Measurements from ENCODE around the gene BOK.
"Not testable (repeated sequence)": the region's sequence is repeated elsewhere in the genome, so short reads cannot be mapped to it uniquely, and the experiment has no call there.

BOK gene, protein sequence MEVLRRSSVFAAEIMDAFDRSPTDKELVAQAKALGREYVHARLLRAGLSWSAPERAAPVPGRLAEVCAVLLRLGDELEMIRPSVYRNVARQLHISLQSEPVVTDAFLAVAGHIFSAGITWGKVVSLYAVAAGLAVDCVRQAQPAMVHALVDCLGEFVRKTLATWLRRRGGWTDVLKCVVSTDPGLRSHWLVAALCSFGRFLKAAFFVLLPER

DNA sequence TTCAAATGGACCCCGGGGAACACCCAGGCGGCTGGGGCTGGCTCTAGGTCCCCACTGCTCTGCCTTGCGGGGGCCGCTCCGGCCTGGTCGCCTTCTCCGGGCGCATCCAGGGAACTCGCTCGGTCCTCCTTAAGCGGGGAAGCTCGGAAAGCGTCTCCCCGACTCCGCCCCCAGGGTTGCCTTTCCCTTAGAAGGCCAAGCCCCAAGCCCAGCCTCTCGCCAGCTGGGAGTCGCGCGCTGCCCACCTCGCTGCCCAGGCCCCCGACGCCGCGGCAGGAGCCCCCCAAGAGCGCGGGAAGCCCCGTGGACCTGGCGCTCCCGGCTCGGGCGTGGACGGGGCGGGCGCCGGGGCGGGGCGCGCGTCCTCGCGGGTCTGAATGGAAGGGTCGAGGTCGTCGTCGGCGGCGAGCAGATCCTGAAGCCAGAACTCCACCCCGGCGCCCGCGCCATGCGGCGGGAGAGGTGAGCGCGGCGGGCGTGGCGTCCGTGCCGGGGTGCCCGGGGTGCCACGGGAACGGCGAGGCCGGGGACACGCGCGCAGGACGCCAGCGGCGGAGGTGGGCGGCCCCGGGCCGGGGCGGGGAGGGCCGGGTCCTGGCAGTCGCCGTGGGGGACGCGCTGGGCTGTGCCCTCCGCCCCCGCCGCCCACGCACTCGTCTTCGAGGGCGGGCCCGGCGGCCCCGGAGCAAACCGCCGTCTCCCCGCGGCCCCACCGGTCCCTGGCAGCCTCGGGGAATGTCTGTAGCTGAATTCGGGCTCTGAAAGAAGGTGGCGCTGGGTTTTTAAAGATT, at the start of gene BOK:
BOK (plus strand) TSS at position 214 of the 791 bp plus-strand sequence. CDS start 739 bp downstream, outside the sequence.
- H3K4me3 ChIP-seq (ENCODE audit: low read depth, low read length): peak within 1 kb of the TSS; percentile 67

DNA sequence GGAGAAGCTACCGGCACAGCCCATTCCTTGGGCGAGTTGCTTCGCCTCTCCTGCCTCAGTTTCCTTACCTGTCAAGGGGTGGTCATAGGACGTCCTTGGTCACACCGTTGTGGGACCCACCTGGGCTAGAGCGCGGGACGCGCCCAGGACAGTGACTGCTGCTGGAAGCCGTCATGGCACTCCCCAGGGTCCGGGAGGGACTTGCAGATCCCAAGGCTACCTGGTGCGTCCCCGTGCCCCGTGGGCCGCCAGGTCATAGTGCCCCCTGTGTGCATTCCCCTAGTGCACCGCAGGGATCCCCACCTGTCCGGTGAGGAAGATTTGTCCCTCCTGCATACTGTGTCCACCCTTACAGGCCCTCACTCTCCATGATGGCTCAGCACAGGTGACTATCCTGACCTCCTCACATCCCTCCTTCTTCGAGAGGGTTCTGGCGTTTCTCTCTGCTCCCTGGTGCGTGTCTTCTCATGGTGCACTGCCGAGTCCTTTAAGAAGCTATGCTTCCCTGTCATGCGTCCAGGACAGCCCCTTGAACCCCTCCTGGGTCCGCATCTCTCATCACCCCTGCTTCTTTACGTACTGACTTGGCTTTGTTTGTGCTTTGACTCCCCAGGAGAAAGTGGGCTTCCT, 49.3 kb upstream of the BOK start:
- H3K4me3 ChIP-seq (ENCODE audit: low read depth, low read length): peak overlapping the region; percentile 55

DNA sequence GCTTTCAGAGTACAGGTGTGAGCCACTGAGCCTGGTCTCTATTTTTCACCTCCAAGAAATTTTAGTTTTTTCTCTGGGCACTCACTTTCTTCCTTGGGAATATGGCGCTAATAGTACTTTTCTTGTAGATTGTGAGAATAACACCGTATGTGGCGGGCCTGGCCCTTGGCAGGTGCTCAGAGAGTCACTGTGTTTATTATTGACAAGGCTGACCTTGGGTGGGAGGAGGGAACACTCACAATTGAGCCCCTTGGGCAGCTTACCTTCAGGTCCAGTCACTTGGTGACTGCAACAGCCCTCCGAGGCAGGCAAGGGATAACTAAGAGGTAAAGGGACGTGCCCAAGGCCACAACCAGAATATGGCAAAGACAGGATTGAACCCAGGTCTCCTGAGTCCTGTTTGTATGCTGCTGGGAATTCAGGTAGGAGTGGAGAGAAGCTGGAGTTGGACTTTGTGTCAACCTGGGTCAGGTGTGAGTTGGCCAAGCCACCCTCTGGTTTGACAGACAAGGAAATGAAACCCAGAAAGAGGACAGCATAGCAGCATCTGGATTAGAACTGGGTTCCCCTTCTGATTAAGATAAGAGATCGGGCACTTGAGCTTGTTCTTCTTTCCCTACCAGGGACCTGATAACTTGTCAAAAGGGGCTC, 47.3 kb upstream of the BOK start:
- H3K4me3 ChIP-seq (ENCODE audit: low read depth, low read length): no peak overlapping the region

DNA sequence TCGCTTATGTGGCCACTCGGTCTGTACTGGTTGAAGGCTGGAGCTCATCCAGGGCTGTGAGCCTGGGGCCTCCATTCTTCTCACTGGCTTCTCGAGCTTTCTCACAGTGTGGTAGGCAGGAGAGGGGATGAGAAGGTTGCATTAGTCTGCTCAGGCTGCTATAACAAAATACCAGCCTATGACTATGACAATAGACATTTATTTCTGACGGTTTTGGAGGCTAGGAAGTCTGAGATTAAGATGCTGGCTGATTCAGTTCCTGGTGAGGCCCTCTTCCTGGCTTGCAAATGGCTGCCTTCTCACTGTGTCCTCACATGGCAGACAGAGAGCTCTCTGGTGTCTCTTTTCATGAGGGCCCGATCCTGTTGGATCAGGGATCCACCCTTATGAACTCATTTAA, 44.0 kb upstream of the BOK start:
- no peak overlapping the region for H3K4me3 ChIP-seq (ENCODE audit: low read depth, low read length)

DNA sequence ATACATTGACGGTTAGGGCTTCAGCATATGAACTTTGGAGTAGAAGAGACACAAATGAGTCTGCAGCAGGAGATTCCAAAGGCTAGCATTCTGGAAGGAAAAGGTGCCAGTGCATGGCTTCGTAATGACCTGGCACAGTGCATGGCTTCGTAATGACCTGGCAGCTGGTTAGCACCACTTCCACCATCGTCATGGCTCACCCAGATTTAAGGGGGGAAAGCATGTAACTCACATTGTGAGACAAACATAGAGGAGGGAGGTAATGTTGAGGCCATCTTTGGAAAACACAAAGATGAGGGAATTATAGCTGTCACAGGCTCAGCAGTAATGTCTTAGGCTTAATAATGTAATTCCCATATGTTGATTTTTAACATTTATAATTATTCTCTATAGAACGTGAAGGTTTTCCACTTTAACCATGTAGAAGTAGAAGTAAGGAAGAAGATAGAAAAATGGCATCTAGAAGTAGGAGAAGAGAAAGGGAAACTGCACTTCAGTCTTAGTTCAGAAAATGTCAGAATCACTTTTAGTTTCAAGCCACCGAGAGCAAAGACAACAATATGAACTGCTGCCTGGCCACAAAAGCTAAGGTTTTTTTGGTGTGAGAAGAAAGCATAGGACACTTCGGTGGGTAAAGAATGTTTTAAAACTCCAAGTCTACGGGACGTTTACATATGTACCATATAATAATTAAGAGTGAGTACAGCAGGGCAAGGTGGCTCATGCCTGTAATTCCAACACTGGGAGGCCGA, 43.4 kb upstream of the BOK start:
- no peak overlapping the region for H3K4me3 ChIP-seq (ENCODE audit: low read depth, low read length)

DNA sequence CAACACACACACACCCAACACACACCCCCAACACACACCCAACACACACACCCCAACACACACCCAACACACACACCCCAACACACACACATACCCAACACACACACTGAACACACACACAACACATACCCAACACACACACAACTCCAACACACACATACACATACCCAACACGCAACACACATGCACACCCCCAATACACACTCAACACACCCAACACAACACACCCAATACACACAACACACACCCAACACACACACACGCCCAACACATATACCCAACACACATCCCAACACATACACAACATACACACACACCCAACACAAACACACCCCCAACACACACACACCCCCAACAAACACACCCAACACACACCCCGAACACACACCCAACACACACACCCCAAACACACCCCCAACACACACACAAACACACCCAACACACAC, 42.0 kb upstream of the BOK start:
- no peak overlapping the region for H3K4me3 ChIP-seq (ENCODE audit: low read depth, low read length)

DNA sequence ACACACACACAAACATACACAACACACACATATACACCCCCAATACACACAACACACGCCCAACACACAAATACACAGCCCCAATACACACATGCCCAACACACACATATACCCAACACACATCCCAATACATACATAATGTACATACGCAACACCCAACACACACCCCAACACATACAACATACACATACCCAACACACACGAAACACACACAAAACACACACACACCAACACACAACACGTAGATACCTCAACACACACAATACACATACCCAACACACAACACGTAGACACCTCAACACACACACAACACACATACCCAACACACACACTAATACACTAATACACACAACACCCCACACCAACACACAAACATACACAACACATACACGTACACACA, 41.2 kb upstream of the BOK start:
- no peak overlapping the region for H3K4me3 ChIP-seq (ENCODE audit: low read depth, low read length)

DNA sequence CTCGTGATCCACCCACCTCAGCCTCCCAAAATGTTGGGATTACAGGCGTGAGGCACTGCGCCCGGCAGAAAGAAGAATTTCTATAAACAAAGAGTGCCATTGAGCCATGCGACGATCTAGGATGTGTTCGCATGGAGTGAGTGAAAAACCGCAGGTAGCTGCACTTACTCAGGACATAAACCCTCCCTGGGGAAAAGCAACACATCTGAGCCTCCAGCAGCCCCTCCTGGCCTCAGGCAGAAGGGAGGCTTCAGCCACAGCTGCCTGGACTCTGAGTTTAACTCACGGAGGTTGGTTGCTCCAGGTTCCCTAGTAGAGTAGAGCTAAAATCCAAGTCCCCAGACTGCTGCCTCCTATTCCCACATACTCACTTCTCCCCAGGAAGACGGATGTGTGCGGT, 38.9 kb upstream of the BOK start:
- no peak overlapping the region for H3K4me3 ChIP-seq (ENCODE audit: low read depth, low read length)

DNA sequence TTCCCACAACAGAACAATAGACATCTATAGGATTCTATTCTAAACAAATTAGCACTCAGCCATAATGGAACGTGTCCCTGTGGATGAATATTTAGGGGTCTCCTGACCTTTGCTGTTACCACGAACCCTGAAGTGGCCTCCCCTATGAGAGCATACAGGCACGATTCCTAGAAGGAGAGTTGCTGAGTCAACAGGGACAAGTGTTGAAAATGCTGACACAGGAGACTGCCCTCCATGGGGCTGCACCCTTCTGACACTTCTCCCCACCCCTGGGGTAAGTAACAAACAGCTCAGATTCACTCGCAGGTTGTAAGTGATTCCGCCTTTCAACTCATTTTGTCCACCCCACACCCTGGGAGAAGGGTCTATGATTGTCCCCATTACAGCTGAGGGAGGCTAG, 36.1 kb upstream of the BOK start:
- no peak overlapping the region for H3K4me3 ChIP-seq (ENCODE audit: low read depth, low read length)

DNA sequence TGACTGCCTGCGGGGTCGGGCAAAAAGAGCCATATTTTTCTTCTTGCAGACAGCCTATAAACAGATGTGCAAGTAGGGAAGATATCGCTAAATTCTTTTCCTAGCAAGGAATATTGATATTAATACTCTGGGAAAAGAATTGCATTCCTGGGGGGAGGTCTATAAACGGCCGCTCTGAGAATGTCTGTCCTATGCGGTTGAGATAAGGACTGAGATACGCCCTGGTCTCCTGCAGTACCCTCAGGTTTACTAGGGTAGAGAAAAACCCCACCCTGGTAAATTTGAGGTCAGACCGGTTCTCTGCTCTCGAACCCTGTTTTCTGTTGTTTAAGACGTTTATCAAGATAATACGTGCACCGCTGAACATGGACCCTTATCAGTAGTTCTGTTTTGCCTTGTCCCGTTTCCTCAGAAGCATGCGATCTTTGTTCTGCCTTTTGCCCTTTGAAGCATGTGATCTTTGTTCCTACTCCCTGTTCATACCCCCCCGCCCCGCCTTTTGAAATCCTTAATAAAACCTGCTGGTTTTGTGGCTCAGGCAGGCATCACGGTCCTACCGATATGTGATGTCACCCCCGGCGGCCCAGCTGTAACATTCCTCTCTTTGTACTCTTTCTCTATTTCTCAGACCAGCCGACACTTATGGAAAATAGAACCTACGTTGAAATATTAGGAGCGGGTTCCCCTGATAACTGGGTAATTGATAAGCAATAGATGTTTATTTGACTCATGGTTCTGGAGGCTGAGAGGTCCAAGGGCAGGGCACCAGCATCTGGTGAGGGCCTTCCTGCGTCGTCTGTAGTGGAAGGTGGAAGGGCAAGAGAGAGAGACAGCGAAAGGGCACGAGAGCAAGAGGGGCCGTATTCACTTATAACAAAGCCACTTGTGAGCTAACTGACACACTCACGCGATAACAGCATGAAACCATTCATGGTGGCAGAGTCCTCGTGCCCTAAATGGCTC, 32.4 kb upstream of the BOK start:
- H3K4me3 ChIP-seq (ENCODE audit: low read depth, low read length): not testable (repeated sequence)

DNA sequence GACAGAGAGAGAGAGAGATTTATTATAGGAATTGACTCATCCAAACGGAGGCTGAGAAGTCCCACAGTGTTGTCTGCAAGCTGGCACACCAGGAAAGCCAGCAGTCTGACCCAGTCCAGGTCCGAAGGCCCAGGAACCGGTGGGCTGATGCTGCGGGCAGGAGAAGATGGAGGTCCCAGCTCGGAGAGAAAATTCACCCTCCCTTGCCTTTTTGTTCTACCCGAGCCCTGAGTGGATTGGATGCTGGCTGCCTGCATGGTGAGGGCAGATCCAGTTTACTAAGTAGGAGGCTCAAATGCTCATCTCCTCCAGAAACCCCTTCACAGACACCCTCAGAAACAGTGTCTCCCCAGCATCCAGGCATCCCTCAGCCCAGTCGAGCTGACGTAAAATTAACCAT, 28.0 kb upstream of the BOK start:
- H3K4me3 ChIP-seq (ENCODE audit: low read depth, low read length): no peak overlapping the region

DNA sequence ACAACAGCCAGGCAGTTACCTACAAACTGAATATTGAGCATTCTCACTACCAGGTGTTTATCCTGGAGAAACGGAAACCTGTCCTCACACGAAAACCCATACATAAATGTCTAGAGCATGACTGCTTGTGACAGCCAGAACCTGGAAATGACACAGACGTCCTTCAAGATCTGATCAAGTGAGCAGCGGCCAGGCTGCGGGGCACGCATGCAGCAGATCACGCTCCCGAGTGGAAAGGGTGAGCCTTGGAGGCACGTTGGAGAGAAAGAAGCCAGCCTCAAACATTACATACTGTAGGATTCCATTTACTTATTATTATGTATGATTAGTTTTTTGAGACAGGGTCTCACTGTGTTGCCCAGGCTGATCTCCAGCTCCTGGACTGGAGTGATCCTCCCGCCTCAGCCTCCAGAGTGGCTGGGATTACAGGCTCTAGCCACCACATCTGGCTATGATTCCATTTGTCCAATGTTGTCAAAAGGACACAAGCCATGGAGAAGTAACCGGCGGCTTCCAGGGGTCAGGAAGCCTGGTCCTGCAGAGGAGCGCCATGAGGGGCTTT, 27.3 kb upstream of the BOK start:
- no peak overlapping the region for H3K4me3 ChIP-seq (ENCODE audit: low read depth, low read length)

DNA sequence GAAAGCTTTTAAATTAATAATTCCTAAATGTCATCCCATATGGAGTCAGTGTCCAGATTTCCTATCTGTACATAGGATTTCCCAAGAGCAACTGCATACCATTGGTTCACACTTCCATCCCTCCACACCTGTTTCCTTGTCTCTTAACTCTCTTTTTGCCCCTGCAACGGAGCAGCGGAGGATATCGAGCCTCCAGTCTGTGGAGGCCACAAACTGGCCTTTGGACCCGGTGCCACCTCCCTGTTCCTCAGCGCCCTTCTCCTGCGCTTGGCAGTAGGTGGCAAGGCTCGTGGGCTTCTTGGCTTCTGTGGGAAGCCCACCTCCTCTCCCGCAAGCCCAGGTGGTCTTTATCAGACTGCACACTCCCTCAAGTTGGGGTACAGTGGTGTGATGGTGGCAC, 26.4 kb upstream of the BOK start:
- H3K4me3 ChIP-seq (ENCODE audit: low read depth, low read length): no peak overlapping the region

DNA sequence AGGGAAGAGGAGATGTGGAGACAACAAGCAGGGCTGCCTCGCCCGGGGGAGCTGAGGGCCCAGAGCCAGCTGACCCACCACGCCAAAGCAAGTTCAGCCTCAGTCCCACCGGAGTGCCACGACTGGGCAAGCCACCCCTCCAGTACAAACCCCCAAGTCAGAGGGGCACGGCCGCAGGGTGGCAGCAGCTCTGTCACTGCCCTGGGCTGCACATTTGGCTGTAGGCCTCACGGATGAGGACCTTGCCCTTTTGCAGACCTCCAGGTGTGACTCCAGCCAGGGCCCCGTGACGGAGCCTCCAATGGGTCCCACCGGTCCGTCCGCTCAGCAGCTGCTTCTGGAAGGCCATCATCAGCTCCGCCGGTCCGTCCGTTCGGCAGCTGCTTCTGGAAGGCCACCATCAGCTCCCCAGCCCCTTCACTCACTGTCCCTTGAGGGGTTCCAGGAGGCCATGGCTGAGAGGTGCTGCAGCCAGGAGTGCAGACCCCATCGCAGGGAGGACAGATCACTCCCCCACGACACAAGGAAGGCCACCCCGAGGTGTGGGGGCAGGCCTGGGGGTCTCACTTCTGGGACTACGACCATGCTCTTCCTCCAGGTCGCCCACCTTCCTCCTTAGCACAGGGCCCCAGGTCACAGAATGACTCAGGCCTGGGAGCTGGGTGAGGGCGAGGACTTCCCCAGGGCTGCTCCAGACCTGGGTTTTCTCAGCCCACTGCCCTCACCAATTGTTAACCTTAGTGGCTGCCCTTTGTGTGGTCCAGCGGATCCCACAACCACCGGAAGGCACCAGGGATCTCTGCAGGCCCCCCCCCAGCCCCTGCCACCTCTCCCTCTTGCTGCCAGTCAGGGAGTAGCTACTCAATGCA, 25.6 kb upstream of the BOK start:
- H3K4me3 ChIP-seq (ENCODE audit: low read depth, low read length): no peak overlapping the region

DNA sequence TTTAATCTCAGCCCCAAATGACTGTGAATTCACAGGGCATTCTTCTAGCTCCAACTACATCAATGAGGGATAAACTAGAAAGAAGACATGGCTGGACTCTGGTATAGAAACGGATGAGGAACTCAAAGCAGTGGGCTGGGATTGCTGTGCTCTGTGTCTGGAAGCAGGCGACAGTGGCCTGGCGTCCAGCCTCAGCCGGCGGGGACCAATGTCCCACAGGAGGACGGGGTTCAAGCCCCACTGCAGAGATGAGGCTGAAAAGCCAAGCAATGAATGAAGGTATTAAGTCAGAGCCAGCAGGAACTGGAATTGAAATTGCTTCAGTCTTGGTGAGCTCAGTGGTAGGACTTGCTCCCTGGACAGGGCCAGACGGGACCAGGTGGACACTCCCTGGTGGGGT, 24.3 kb upstream of the BOK start:
- H3K4me3 ChIP-seq (ENCODE audit: low read depth, low read length): no peak overlapping the region

DNA sequence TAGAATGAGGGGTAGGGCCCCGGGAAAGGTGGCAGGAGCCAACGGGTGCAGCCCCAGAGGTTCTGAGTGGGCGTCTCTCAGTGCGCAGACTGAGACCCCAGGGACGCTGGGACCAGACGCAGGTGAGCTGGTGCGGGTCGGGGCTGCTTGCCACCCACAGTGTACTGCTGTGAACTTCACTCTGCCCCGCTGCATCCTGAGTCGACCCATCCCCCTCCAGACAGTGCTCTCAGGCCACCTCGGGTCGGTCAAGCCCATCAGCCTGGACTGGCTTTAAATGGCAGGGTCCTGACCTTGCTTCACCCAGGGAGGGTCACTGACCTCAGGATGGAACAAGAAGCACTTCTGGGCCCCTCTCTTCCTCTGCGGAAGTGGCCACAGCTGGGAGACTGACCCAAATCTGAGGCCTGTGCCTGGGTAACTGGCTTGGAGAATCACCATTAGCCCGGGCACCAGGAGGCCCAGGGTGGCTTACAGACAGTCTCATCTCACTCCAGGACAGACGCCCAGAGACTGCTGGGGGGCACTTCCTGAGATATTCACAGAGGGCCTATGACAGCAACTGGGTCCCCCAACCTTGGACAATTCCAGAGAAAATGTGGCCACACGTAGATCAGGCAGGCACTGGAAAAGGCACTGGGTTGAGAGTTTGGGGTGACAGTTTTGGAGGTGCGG, 23.7 kb upstream of the BOK start:
- H3K4me3 ChIP-seq (ENCODE audit: low read depth, low read length): no peak overlapping the region

DNA sequence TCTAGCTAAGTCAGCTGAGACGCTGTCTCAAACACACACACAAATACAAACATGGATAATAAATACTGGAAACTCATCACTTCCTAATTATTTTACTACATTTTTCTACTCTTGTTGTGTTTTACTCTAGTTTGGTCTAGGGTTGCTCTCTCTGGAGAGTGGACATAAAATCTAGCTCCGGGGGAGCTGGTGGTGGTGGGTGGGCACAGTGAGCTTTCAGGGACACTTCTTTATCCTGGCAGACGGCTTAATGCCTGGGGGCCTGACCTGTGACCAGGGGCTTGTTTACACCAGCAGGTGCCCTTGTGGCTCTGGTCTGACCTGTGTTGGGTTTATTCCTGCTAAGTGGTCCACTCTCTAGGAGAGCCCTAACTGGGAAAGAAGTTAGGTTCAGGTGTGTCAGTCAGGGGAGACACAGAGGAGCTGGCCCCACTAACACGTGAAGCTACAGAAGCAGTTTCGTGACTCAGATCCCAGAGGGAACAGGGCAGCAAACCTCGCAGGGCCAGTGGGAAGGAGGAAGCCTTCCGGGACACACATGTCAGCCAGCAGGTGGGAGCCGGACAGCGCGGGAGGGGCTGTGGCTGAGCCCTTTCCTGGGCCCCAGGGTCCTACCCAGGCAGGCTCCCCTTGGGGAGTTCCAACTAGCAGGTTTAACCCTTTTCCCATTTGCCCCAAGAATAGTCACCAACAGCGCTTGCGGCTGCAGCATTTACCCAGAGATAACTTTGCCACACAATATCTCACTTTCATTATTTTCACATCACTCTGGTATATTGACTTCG, 22.5 kb upstream of the BOK start:
- H3K4me3 ChIP-seq (ENCODE audit: low read depth, low read length): no peak overlapping the region

All from iPS-11a (cell line).